ENCODE measurements around the gene WBP1L.

GRCh38 chr10:102799691-102800471 lies 56.1 kb downstream of the WBP1L start:
- no peak for TF ChIP-seq ZBTB10 (tag by site-specific recombination; IDR thresholded peaks at IDR 0.05)
- no peak for TF ChIP-seq ZNF274 (IDR thresholded peaks at IDR 0.05; ENCODE audit: low read length)
- TF ChIP-seq ZNF274 (tag by site-specific recombination; IDR thresholded peaks at IDR 0.05; ENCODE audit: borderline replicate concordance) = no peak
- TF ChIP-seq CTCF (tag by site-specific recombination; IDR thresholded peaks at IDR 0.05) = no peak
- TF ChIP-seq ZNF133 (tag by site-specific recombination; IDR thresholded peaks at IDR 0.05) = no peak
- no peak for TF ChIP-seq ZNF707 (tag by site-specific recombination; IDR thresholded peaks at IDR 0.05)
- TF ChIP-seq ZBTB7A (tag by site-specific recombination; IDR thresholded peaks at IDR 0.05; ENCODE audit: low read depth) = no peak
- no peak for TF ChIP-seq ZNF18 (tag by site-specific recombination; IDR thresholded peaks at IDR 0.05)
- TF ChIP-seq, protein P1, sequence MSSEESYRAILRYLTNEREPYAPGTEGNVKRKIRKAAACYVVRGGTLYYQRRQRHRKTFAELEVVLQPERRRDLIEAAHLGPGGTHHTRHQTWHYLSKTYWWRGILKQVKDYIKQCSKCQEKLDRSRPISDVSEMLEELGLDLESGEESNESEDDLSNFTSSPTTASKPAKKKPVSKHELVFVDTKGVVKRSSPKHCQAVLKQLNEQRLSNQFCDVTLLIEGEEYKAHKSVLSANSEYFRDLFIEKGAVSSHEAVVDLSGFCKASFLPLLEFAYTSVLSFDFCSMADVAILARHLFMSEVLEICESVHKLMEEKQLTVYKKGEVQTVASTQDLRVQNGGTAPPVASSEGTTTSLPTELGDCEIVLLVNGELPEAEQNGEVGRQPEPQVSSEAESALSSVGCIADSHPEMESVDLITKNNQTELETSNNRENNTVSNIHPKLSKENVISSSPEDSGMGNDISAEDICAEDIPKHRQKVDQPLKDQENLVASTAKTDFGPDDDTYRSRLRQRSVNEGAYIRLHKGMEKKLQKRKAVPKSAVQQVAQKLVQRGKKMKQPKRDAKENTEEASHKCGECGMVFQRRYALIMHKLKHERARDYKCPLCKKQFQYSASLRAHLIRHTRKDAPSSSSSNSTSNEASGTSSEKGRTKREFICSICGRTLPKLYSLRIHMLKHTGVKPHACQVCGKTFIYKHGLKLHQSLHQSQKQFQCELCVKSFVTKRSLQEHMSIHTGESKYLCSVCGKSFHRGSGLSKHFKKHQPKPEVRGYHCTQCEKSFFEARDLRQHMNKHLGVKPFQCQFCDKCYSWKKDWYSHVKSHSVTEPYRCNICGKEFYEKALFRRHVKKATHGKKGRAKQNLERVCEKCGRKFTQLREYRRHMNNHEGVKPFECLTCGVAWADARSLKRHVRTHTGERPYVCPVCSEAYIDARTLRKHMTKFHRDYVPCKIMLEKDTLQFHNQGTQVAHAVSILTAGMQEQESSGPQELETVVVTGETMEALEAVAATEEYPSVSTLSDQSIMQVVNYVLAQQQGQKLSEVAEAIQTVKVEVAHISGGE (tag by site-specific recombination; conservative IDR thresholded peaks at IDR 0.05; ENCODE audit: low read depth) = no peak
- no peak for TF ChIP-seq KLF7 (tag by site-specific recombination; IDR thresholded peaks at IDR 0.05; ENCODE audit: borderline replicate concordance)
- no peak for TF ChIP-seq BCL11A (tag by site-specific recombination; IDR thresholded peaks at IDR 0.05; ENCODE audit: low read depth)
- no peak for TF ChIP-seq ZNF529 (tag by site-specific recombination; IDR thresholded peaks at IDR 0.05; ENCODE audit: insufficient replicate concordance)
- no peak for TF ChIP-seq ZNF121 (tag by site-specific recombination; IDR thresholded peaks at IDR 0.05)
- TF ChIP-seq ZNF488 (tag by site-specific recombination; IDR thresholded peaks at IDR 0.05) = no peak
- TF ChIP-seq ZNF510 (tag by site-specific recombination; IDR thresholded peaks at IDR 0.05; ENCODE audit: insufficient replicate concordance) = no peak
